H1 (cell line): ENCODE results near the gene TAF3. TPM values are rescaled to one million over a fixed set of nuclear protein-coding genes. Genes with fewer than 3 reads are reported as not detected.

Experiments
- CTCF ChIA-PET: fragments of 300-600 bp; sonication (Branson Sonifier 250); formaldehyde crosslinking; loops from one replicate; lab custom pipeline; 2021; ENCODE audit not compliant: partially characterized antibody; lab: Charles Lee
- POLR2A ChIA-PET: fragments of 300-600 bp; sonication (Branson Sonifier 250); formaldehyde crosslinking; loops from one replicate; lab custom pipeline; 2021; ENCODE audit warnings: inconsistent platforms; ENCODE audit not compliant: partially characterized antibody; lab: Charles Lee
- DNase-seq, 2 experiments: peaks; one replicate each; pipeline versions ENCODE4 v3.0.0 to v3.0.0-alpha.2; 2010 to 2022; ENCODE audit warnings: low spot score in 2 of 2, low read depth in 1 of 2, mixed read lengths in 1 of 2
- FAIRE-seq: peaks from 2 replicates; lab custom pipeline; 2011; peaks lifted over from hg19 to GRCh38; lab: Jason Lieb, UNC
- H2AFZ ChIP-seq: 2 replicates; pipeline ENCODE4 v1.8.1; 2012; ENCODE audit warnings: low read length, inconsistent platforms
- H2AK5ac ChIP-seq: 2 replicates; pipeline ENCODE4 v1.6.1; 2013; ENCODE audit warnings: low read depth, low read length
- H2BK120ac ChIP-seq: replicated peaks from 2 replicates; pipeline ENCODE3; 2013; ENCODE audit warnings: low read depth, low read length, inconsistent platforms
- H2BK12ac ChIP-seq: 2 replicates; pipeline ENCODE4 v1.6.1; 2013; ENCODE audit warnings: low read depth, low read length
- H2BK15ac ChIP-seq: 2 replicates; pipeline ENCODE4 v1.6.1; 2013; ENCODE audit warnings: low read length
- H2BK20ac ChIP-seq: 2 replicates; pipeline ENCODE4 v1.6.1; 2013; ENCODE audit warnings: low read length
- H2BK5ac ChIP-seq: 2 replicates; pipeline ENCODE4 v1.6.1; 2013; ENCODE audit warnings: low read depth, low read length
- H3K14ac ChIP-seq: 2 replicates; pipeline ENCODE4 v1.6.1; 2013; ENCODE audit warnings: inconsistent platforms; ENCODE audit not compliant: insufficient read length
- H3K18ac ChIP-seq: 2 replicates; pipeline ENCODE4 v1.6.1; 2013; ENCODE audit warnings: low read length; ENCODE audit errors: extremely low read depth
- H3K23ac ChIP-seq: 2 replicates; pipeline ENCODE4 v1.6.1; 2013; ENCODE audit warnings: inconsistent platforms; ENCODE audit not compliant: insufficient read length
- H3K23me2 ChIP-seq: 2 replicates; pipeline ENCODE4 v1.6.1; 2013; ENCODE audit warnings: low read depth, low read length
- H3K27ac ChIP-seq: 2 replicates; pipeline ENCODE4 v1.6.1; 2011; ENCODE audit warnings: low read depth, low read length, inconsistent platforms
- H3K27me3 ChIP-seq, 4 experiments: replicated peaks in 1 of 4; 1 replicate in 1 of 4; 2 replicates in 3 of 4; pipeline versions ENCODE4 v1.6.1 to v1.8.1; 2011 to 2013; ENCODE audit warnings: low read length in 3 of 4, mild to moderate bottlenecking in 3 of 4, inconsistent platforms in 2 of 4, mixed read lengths in 2 of 4, moderate library complexity in 1 of 4; ENCODE audit not compliant: control insufficient read depth in 3 of 4, insufficient read depth in 3 of 4; ENCODE audit errors: extremely low read depth in 1 of 4
- H3K36me3 ChIP-seq, 4 experiments: 2 replicates each; pipeline versions ENCODE4 v1.6.1 to v1.8.1; 2011 to 2013; ENCODE audit warnings: mild to moderate bottlenecking in 4 of 4, low read length in 3 of 4, moderate library complexity in 2 of 4, control low read depth in 1 of 4, inconsistent platforms in 1 of 4; ENCODE audit not compliant: insufficient read depth in 4 of 4, control insufficient read depth in 2 of 4
- H3K4ac ChIP-seq: replicated peaks from 2 replicates; pipeline ENCODE3; 2013; ENCODE audit warnings: low read length, low read depth, mixed read lengths, inconsistent platforms; ENCODE audit not compliant: insufficient read length
- H3K4me1 ChIP-seq, 4 experiments: replicated peaks in 1 of 4; 1 replicate in 1 of 4; 2 replicates in 3 of 4; pipeline versions ENCODE4 v1.6.1 to v1.8.1; 2011 to 2013; ENCODE audit warnings: low read length in 3 of 4, inconsistent platforms in 2 of 4, mixed read lengths in 1 of 4; ENCODE audit not compliant: insufficient read depth in 4 of 4, control insufficient read depth in 3 of 4
- H3K4me2 ChIP-seq, 2 experiments: 2 replicates each; pipeline versions ENCODE4 v1.6.1 to v1.8.1; 2011 to 2013; ENCODE audit warnings: low read depth in 2 of 2, low read length in 2 of 2, control low read depth in 1 of 2, inconsistent platforms in 1 of 2, mild to moderate bottlenecking in 1 of 2; ENCODE audit not compliant: insufficient read depth in 1 of 2
- H3K4me3 ChIP-seq, 4 experiments: fragments of 200-600, 300-600 bp in 1 of 4; sonication (generic), shearing (Covaris generic), sonication (Bioruptor Twin) in 1 of 4; 2 replicates each; pipeline versions ENCODE4 v1.5.1 to v1.8.1; 2011 to 2016; ENCODE audit warnings: low read length in 4 of 4, low read depth in 3 of 4, control low read depth in 2 of 4, inconsistent platforms in 2 of 4, mild to moderate bottlenecking in 2 of 4, mixed read lengths in 1 of 4, moderate library complexity in 1 of 4; ENCODE audit not compliant: insufficient read depth in 2 of 4; ENCODE audit errors: extremely low read depth in 1 of 4
- H3K56ac ChIP-seq: replicated peaks from 2 replicates; pipeline ENCODE3; 2013; ENCODE audit warnings: low read depth, mild to moderate bottlenecking, mixed read lengths, low read length, inconsistent platforms; ENCODE audit not compliant: insufficient read length
- H3K79me1 ChIP-seq: 2 replicates; pipeline ENCODE4 v1.6.1; 2013; ENCODE audit warnings: low read depth, low read length, control low read depth
- H3K79me2 ChIP-seq, 2 experiments: 2 replicates each; pipeline versions ENCODE4 v1.6.1 to v1.8.1; 2012 to 2013; ENCODE audit warnings: low read length in 2 of 2, mild to moderate bottlenecking in 2 of 2, inconsistent platforms in 1 of 2; ENCODE audit not compliant: insufficient read depth in 2 of 2, control insufficient read depth in 1 of 2
- H3K9ac ChIP-seq, 4 experiments: replicated peaks in 1 of 4; 1 replicate in 1 of 4; 2 replicates in 3 of 4; pipeline versions ENCODE4 v1.6.1 to v1.8.1; 2011 to 2013; ENCODE audit warnings: low read depth in 3 of 4, low read length in 3 of 4, control low read depth in 2 of 4, mild to moderate bottlenecking in 2 of 4, moderate library complexity in 2 of 4, inconsistent platforms in 1 of 4; ENCODE audit errors: extremely low read depth in 1 of 4
- H3K9me3 ChIP-seq, 2 experiments: 2 replicates each; pipeline versions ENCODE4 v1.6.1 to v1.8.1; 2012 to 2013; ENCODE audit warnings: mild to moderate bottlenecking in 2 of 2, moderate library complexity in 2 of 2, control low read depth in 1 of 2, inconsistent platforms in 1 of 2, low read depth in 1 of 2, low read length in 1 of 2, mixed read lengths in 1 of 2; ENCODE audit not compliant: insufficient read depth in 2 of 2
- H4K20me1 ChIP-seq, 2 experiments: replicated peaks in 1 of 2; 2 replicates each; pipeline versions ENCODE3 to v1.8.1; 2011 to 2013; ENCODE audit warnings: inconsistent platforms in 2 of 2, low read length in 2 of 2, mild to moderate bottlenecking in 1 of 2; ENCODE audit not compliant: insufficient read depth in 2 of 2, control insufficient read depth in 1 of 2
- H4K5ac ChIP-seq: 2 replicates; pipeline ENCODE4 v1.6.1; 2013; ENCODE audit warnings: low read length, low read depth, mixed read lengths, inconsistent platforms; ENCODE audit not compliant: insufficient read length
- H4K8ac ChIP-seq: 2 replicates; pipeline ENCODE4 v1.8.0; 2013; ENCODE audit warnings: mild to moderate bottlenecking, moderate library complexity, low read length, inconsistent platforms; ENCODE audit not compliant: insufficient read depth; ENCODE audit errors: extremely low read depth
- H4K91ac ChIP-seq: replicated peaks from 2 replicates; pipeline ENCODE3; 2013; ENCODE audit warnings: low read length, mixed read lengths, inconsistent platforms; ENCODE audit not compliant: insufficient read length
- CBX8 ChIP-seq: fragments of 300-800, 300-1000 bp; sonication (generic); IDR thresholded peaks from 2 replicates; pipeline ENCODE4 v1.7.1; 2016; ENCODE audit warnings: low read depth, low read length, borderline replicate concordance
- CREB1 ChIP-seq: IDR thresholded peaks from 2 replicates; pipeline ENCODE4 v1.6.1; 2012; ENCODE audit warnings: inconsistent platforms
- EGR1 ChIP-seq: IDR thresholded peaks from 2 replicates; pipeline ENCODE4 v1.6.1; 2011; ENCODE audit warnings: low read depth, low read length, borderline replicate concordance
- MAFK ChIP-seq: IDR thresholded peaks from 2 replicates; pipeline ENCODE4 v1.6.1; 2012; ENCODE audit warnings: low read depth, mild to moderate bottlenecking, improper control_type of control experiment, low read length
- NANOG ChIP-seq: IDR thresholded peaks from 2 replicates; pipeline ENCODE4 v1.6.1; 2011; ENCODE audit warnings: low read length, low read depth, mild to moderate bottlenecking, inconsistent platforms; ENCODE audit not compliant: insufficient read depth, poor library complexity, severe bottlenecking
- PHF8 ChIP-seq: fragments of 200-600 bp; sonication (generic); conservative IDR thresholded peaks from 2 replicates; pipeline ENCODE4 v1.7.1; 2012; ENCODE audit warnings: low read depth, mild to moderate bottlenecking, inconsistent platforms, low read length, moderate library complexity
- RNF2 ChIP-seq: fragments of 200-900, 300-1000 bp; sonication (generic); IDR thresholded peaks from 2 replicates; pipeline ENCODE4 v1.7.1; 2016; ENCODE audit warnings: borderline replicate concordance, low read depth, mild to moderate bottlenecking, antibody characterized with exemption, low read length; ENCODE audit not compliant: poor library complexity, severe bottlenecking; ENCODE audit errors: missing control alignments
- SP4 ChIP-seq: IDR thresholded peaks from 2 replicates; pipeline ENCODE4 v1.6.1; 2012; ENCODE audit warnings: low read length, inconsistent platforms
- TAF1 ChIP-seq: IDR thresholded peaks from 2 replicates; pipeline ENCODE4 v1.6.1; 2011; ENCODE audit warnings: mild to moderate bottlenecking, low read depth, low read length
- TBP ChIP-seq: IDR thresholded peaks from 2 replicates; pipeline ENCODE4 v1.6.1; 2011; ENCODE audit warnings: low read depth, low read length, improper control_type of control experiment
- USF2 ChIP-seq: IDR thresholded peaks from 2 replicates; pipeline ENCODE4 v1.6.1; 2011; ENCODE audit warnings: low read length, improper control_type of control experiment
- WGBS, 2 experiments: shearing (Covaris generic) in 1 of 2; methylation state at CpG; one replicate each; pipeline versions ENCODE4 v1.1.6 to v1.1.7; 2013 to 2015; ENCODE audit warnings: low lambda C conversion rate in 2 of 2, mixed read lengths in 2 of 2, inconsistent platforms in 1 of 2, low coverage in 1 of 2, missing lambda C conversion rate in 1 of 2; ENCODE audit not compliant: insufficient replicate concordance in 2 of 2, insufficient coverage in 1 of 2, insufficient read length in 1 of 2; ENCODE audit errors: extremely low coverage in 1 of 2, missing lambda C conversion rate in 1 of 2; 5-methylcytosine and 5-hydroxymethylcytosine counted together
- polyA plus RNA-seq, 7 experiments: library from polyadenylated mRNA; depleted of rRNA in 3 of 7; stranded (reverse) in 5 of 7; unstranded in 2 of 7; fragments of >200 nt in 5 of 7; fragments of 200-250 nt in 2 of 7; gene quantifications; 1 replicate in 5 of 7; 2 replicates in 1 of 7; 4 replicates in 1 of 7; pipeline versions ENCODE4 v1.2.1 to v1.2.3, GENCODE V29; 2011 to 2013; ENCODE audit warnings: missing spikeins in 2 of 7, mixed read lengths in 2 of 7
- total RNA-seq: library from RNA; stranded (reverse); fragmentation: NEBNext Ultra II Directional; extraction: Animal tissue kit (Norgen Biotek cat#: 25700); gene quantifications from 2 replicates; pipeline ENCODE4 v1.2.1, GENCODE V29; 2021
- TF ChIP-seq, protein P1 (sequence below): IDR thresholded peaks from 2 replicates; pipeline ENCODE4 v1.6.1; 2012; ENCODE audit warnings: inconsistent platforms

The TAF3 gene
- total and polyA plus RNA-seq, 2 of the 8 experiments (the other 6 are each of a cell fraction or from before 2014, with no cell fraction given): 1.5 to 11.2 TPM

DNA sequence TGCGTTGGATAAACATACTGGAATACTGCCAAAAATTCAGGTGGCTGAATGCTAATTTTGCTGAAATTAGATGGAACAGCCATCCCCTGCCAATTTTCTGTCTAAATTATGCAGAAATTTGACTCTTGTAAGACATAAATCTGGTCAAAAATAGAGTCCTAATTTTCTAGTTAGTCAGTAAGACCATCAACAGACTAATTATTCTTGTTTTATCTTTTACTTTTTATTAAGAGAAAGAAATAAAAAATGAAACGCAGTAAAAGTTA, 125.8 kb downstream of the TAF3 start:
- Histone ChIP-seq H2BK5ac (no peak overlapping the region), H3K27me3 (no peaks in the 10 kb centered on the region), H2AK5ac (no peak overlapping the region), H3K4me2 (no peak overlapping the region), H3K27ac (no peak overlapping the region), H3K4ac (no peak overlapping the region), H3K9me3 (no peaks in the 10 kb centered on the region), H2BK15ac (no peak overlapping the region), H3K56ac (no peak overlapping the region), H2BK120ac (no peak overlapping the region), H3K18ac (no peak overlapping the region), H3K4me1 (peaks cover 0 to 13% (median 11%) of the 10 kb centered on the region in 4 experiments; a peak in 5 of 7 replicates), H3K9ac (no peak overlapping the region), H3K36me3 (no peaks in the 10 kb centered on the region), H3K23ac (no peak overlapping the region), H3K23me2 (no peaks in the 10 kb centered on the region; the same call in 1 of the 2 replicates), H4K5ac (no peak overlapping the region), H3K14ac (no peak overlapping the region), H4K8ac (no peak overlapping the region), H2AFZ (no peak overlapping the region), H2BK20ac (no peak overlapping the region), H4K91ac (no peak overlapping the region), H3K4me3 (no peak overlapping the region), H3K79me1 (no peaks in the 10 kb centered on the region; the same call in 1 of the 2 replicates), H3K79me2 (peaks cover 0 to 3% of the 10 kb centered on the region in 2 experiments; a peak in 2 of 4 replicates), H2BK12ac (no peak overlapping the region), H4K20me1 (peaks cover 0 to 2% of the 10 kb centered on the region in 2 experiments)
- no peak for FAIRE-seq
- POLR2A ChIA-PET: no interaction called here
- CTCF ChIA-PET: no interaction called here
- TF ChIP-seq CBX8 (no peak), USF2 (no peak), EGR1 (no peak), MAFK (no peak), SP4 (no peak), TBP (no peak), TAF1 (no peak), RNF2 (no peak), PHF8 (no peak), NANOG (no peak), CREB1 (no peak)
- TF ChIP-seq, protein P1, sequence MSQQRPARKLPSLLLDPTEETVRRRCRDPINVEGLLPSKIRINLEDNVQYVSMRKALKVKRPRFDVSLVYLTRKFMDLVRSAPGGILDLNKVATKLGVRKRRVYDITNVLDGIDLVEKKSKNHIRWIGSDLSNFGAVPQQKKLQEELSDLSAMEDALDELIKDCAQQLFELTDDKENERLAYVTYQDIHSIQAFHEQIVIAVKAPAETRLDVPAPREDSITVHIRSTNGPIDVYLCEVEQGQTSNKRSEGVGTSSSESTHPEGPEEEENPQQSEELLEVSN: no peak
- 63% methylated on average over 2 of the region's 2 CpGs; no CpG with 5 or more reads in 1 of the 2 experiments for WGBS, 2 experiments
- no peak for DNase-seq
